Measurements from ENCODE around the gene POU2AF1.

The POU2AF1 gene

DNA sequence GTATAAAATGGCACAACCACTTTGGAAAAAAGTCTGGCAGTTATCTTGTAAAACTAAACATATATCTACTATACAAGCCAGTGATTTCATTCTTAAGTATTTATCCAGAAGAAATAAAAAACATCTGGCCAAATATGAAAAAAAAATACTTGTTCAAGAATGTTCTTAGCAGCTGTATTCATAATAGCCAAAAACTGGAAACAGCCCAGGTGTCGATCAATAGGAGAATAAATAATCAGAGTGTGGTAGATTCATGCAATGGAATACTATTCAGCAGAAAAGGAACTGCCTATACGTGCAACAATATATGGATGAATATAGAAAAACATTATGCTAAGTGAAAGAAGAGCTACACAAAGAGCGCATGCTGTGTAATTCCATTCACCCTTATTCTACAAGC lies 36.7 kb downstream of the POU2AF1 start:
- Histone ChIP-seq H3K4ac (ENCODE audit: low read depth, low read length) (no peak overlapping the region), H3K36me3 (ENCODE audit: control insufficient read depth, insufficient read depth, low read length) (no peaks in the 10 kb centered on the region), H3K4me1 (ENCODE audit: control insufficient read depth, low read depth, low read length) (no peaks in the 10 kb centered on the region), H3K18ac (ENCODE audit: low read length) (no peak overlapping the region), H4K5ac (ENCODE audit: low read length) (no peak overlapping the region), H2BK5ac (ENCODE audit: low read length) (no peak overlapping the region), H3K4me2 (ENCODE audit: low read length) (no peak overlapping the region), H3K27me3 (ENCODE audit: insufficient read depth, low read length, poor library complexity) (no peaks in the 10 kb centered on the region), H4K8ac (ENCODE audit: low read depth, low read length) (no peak overlapping the region), H2AK5ac (ENCODE audit: low read length) (no peak overlapping the region), H3K79me1 (ENCODE audit: low read length) (no peaks in the 10 kb centered on the region), H3K79me2 (ENCODE audit: control insufficient read depth, insufficient read depth, low read length) (no peaks in the 10 kb centered on the region), H3K4me3 (ENCODE audit: low read length) (no peak overlapping the region), H3K23ac (ENCODE audit: low read length) (no peak overlapping the region), H2BK120ac (ENCODE audit: low read depth, low read length) (no peak overlapping the region), H2BK15ac (replicated peaks; ENCODE audit: low read depth) (no peak overlapping the region), H3K9ac (ENCODE audit: low read length) (no peak overlapping the region), H3K27ac (ENCODE audit: low read depth, low read length) (no peak overlapping the region), H3K56ac (ENCODE audit: low read length) (no peak overlapping the region)
- WGBS (ENCODE audit: extremely low coverage, insufficient coverage, low lambda C conversion rate): no CpG with 5 or more reads among the region's 3 CpGs
- DNase-seq: no peak

DNA sequence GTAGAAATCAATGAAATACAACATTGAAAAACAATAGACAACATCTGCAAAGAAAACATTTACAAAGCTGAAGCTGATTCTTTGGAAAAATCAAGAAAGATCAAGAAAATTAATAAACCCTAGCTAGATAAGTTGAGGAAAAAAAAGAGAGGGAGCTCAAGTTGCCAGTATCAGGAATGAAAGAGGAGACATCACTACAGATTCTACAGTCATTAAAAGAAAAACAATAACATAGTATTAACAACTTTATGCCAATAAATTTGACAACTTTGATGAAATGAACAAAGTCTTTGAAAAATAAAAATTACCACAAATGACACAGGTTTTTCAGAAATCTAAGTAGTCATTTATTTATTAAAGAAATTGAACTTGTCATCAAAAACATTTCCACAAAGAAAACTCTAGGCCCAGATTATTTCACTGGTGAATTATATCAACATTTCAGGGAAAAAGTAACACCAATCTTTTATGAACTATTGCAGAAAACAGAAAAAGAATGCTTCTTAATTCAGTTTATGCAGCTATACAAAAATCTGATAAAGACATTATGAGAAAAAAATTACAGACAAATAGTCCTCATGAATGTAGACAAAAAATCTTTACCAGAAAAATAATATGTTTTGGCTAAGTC lies 39.2 kb downstream of the POU2AF1 start:
- no peaks in the 10 kb centered on the region for H3K79me2 ChIP-seq (ENCODE audit: control insufficient read depth, insufficient read depth, low read length)
- no peak overlapping the region for H4K8ac ChIP-seq (ENCODE audit: low read depth, low read length)
- H3K23ac ChIP-seq (ENCODE audit: low read length): no peak overlapping the region
- H2AK5ac ChIP-seq (ENCODE audit: low read length): no peak overlapping the region
- H3K56ac ChIP-seq (ENCODE audit: low read length): no peak overlapping the region
- no peak overlapping the region for H3K9ac ChIP-seq (ENCODE audit: low read length)
- no peak overlapping the region for H2BK120ac ChIP-seq (ENCODE audit: low read depth, low read length)
- no peak overlapping the region for H2BK15ac ChIP-seq (replicated peaks; ENCODE audit: low read depth)
- no peak overlapping the region for H4K5ac ChIP-seq (ENCODE audit: low read length)
- H3K27me3 ChIP-seq (ENCODE audit: insufficient read depth, low read length, poor library complexity): no peaks in the 10 kb centered on the region
- no peak overlapping the region for H2BK5ac ChIP-seq (ENCODE audit: low read length)
- H3K36me3 ChIP-seq (ENCODE audit: control insufficient read depth, insufficient read depth, low read length): no peaks in the 10 kb centered on the region
- no peak overlapping the region for H3K27ac ChIP-seq (ENCODE audit: low read depth, low read length)
- DNase-seq: no peak
- no peak overlapping the region for H3K4ac ChIP-seq (ENCODE audit: low read depth, low read length)
- H3K4me1 ChIP-seq (ENCODE audit: control insufficient read depth, low read depth, low read length): peaks cover 8% of the 10 kb centered on the region
- H3K4me2 ChIP-seq (ENCODE audit: low read length): no peak overlapping the region
- no peak overlapping the region for H3K4me3 ChIP-seq (ENCODE audit: low read length)
- no peaks in the 10 kb centered on the region for H3K79me1 ChIP-seq (ENCODE audit: low read length)
- H3K18ac ChIP-seq (ENCODE audit: low read length): no peak overlapping the region

DNA sequence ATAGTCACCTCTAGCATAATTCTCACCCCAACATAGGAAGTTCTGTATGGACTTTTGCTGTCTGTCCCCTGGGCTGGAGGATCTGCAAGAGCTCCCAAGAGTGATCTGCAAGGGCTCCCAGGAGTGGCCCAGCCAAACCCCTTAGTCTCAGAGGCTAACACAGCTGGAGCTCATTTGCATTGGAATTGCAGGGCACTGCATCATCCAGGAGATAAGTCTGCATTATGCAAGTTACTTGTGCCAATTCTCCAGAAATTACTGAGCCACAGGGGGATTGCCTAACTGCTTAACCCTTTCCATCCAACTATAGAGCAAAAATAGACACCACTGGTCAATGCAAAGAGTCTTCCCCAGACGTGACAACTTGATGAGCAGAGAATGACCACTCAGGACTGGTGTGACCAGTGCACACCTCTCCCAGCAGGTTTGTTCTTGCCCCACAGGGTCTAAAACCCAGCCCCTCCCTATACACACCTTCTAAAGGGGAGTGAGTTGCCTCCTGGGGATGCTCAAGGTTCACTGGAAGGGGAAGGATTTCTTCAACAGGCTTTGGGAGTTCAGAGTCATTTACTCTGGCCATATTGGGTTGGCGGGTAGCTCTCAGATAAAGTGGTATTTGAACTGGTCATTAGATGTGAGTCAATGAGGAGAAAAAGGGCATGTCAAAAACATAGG lies 42.4 kb downstream of the POU2AF1 start:
- DNase-seq: peak; percentile 77
- no CpG with 5 or more reads among the region's 2 CpGs for WGBS (ENCODE audit: extremely low coverage, insufficient coverage, low lambda C conversion rate)
- H4K5ac ChIP-seq (ENCODE audit: low read length): no peak overlapping the region

DNA sequence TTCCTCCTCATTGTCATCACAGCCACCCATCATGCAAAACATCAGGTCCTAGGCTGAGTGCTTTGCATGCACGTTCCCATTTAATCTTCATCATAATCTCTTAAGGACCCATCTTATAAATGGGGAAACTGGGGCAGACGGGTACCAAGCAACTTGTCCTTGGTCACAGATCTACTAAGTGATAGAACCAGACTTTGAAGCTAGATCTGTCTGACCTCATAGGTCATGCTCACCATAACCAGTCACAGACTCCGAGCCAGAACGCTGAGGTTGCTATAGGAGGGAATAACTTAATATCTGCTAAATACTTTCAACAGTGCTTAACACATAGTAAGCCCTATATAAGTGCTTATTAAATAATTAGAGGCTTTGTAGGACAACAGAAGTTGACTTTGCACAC lies 43.0 kb downstream of the POU2AF1 start:
- H2BK15ac ChIP-seq (replicated peaks; ENCODE audit: low read depth): no peak overlapping the region
- no peak overlapping the region for H2BK5ac ChIP-seq (ENCODE audit: low read length)
- H3K18ac ChIP-seq (ENCODE audit: low read length): no peak overlapping the region
- no peak overlapping the region for H3K27ac ChIP-seq (ENCODE audit: low read depth, low read length)
- no peak overlapping the region for H3K9ac ChIP-seq (ENCODE audit: low read length)
- no peaks in the 10 kb centered on the region for H3K79me2 ChIP-seq (ENCODE audit: control insufficient read depth, insufficient read depth, low read length)
- no peak overlapping the region for H3K4me2 ChIP-seq (ENCODE audit: low read length)
- no peaks in the 10 kb centered on the region for H3K79me1 ChIP-seq (ENCODE audit: low read length)
- H3K56ac ChIP-seq (ENCODE audit: low read length): no peak overlapping the region
- no peak overlapping the region for H3K4me3 ChIP-seq (ENCODE audit: low read length)
- H3K36me3 ChIP-seq (ENCODE audit: control insufficient read depth, insufficient read depth, low read length): no peaks in the 10 kb centered on the region
- H3K23ac ChIP-seq (ENCODE audit: low read length): no peak overlapping the region
- no peaks in the 10 kb centered on the region for H3K27me3 ChIP-seq (ENCODE audit: insufficient read depth, low read length, poor library complexity)
- no peak for DNase-seq
- no CpG with 5 or more reads among the region's 4 CpGs for WGBS (ENCODE audit: extremely low coverage, insufficient coverage, low lambda C conversion rate)
- no peak overlapping the region for H2BK120ac ChIP-seq (ENCODE audit: low read depth, low read length)
- H3K4me1 ChIP-seq (ENCODE audit: control insufficient read depth, low read depth, low read length): peaks cover 10% of the 10 kb centered on the region
- H3K4ac ChIP-seq (ENCODE audit: low read depth, low read length): no peak overlapping the region
- H4K5ac ChIP-seq (ENCODE audit: low read length): no peak overlapping the region
- H2AK5ac ChIP-seq (ENCODE audit: low read length): no peak overlapping the region
- no peak overlapping the region for H4K8ac ChIP-seq (ENCODE audit: low read depth, low read length)

More for the DNA sequence above, 42.4 kb downstream of the POU2AF1 start:
- no peak overlapping the region for H3K27ac ChIP-seq (ENCODE audit: low read depth, low read length)
- H3K23ac ChIP-seq (ENCODE audit: low read length): no peak overlapping the region
- H3K79me1 ChIP-seq (ENCODE audit: low read length): no peaks in the 10 kb centered on the region
- no peak overlapping the region for H2BK120ac ChIP-seq (ENCODE audit: low read depth, low read length)
- H4K8ac ChIP-seq (ENCODE audit: low read depth, low read length): no peak overlapping the region
- no peak overlapping the region for H3K4ac ChIP-seq (ENCODE audit: low read depth, low read length)
- H3K79me2 ChIP-seq (ENCODE audit: control insufficient read depth, insufficient read depth, low read length): no peaks in the 10 kb centered on the region
- H3K18ac ChIP-seq (ENCODE audit: low read length): no peak overlapping the region
- no peaks in the 10 kb centered on the region for H3K36me3 ChIP-seq (ENCODE audit: control insufficient read depth, insufficient read depth, low read length)
- H3K56ac ChIP-seq (ENCODE audit: low read length): no peak overlapping the region
- H2BK15ac ChIP-seq (replicated peaks; ENCODE audit: low read depth): no peak overlapping the region
- no peak overlapping the region for H3K4me2 ChIP-seq (ENCODE audit: low read length)
- no peak overlapping the region for H2AK5ac ChIP-seq (ENCODE audit: low read length)
- no peak overlapping the region for H3K4me3 ChIP-seq (ENCODE audit: low read length)
- H3K9ac ChIP-seq (ENCODE audit: low read length): no peak overlapping the region
- no peak overlapping the region for H2BK5ac ChIP-seq (ENCODE audit: low read length)
- peaks cover 10% of the 10 kb centered on the region for H3K4me1 ChIP-seq (ENCODE audit: control insufficient read depth, low read depth, low read length)
- H3K27me3 ChIP-seq (ENCODE audit: insufficient read depth, low read length, poor library complexity): no peaks in the 10 kb centered on the region

DNA sequence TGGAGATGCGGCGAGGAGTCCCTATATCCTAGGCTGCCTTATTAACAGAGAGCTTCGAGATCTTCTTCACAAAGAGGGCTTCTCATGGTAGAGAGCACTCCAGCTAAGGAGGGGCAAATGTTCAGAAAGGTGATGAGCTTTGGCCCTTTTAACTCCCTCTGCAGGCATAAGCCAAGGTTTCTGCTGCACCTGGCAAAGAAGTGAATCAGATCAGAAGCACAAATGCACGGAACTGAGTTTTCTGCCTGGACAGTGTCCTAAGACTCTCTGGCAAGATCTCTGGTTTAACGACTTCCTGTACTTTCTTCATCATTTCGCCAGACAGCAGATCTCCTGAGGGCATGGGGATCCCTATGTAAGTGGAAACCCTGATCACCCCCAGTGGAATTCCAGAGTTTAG lies 43.5 kb downstream of the POU2AF1 start:
- Histone ChIP-seq H2BK15ac (replicated peaks; ENCODE audit: low read depth) (no peak overlapping the region), H3K4me2 (ENCODE audit: low read length) (no peak overlapping the region), H3K36me3 (ENCODE audit: control insufficient read depth, insufficient read depth, low read length) (no peaks in the 10 kb centered on the region), H3K4ac (ENCODE audit: low read depth, low read length) (no peak overlapping the region), H4K5ac (ENCODE audit: low read length) (no peak overlapping the region), H3K18ac (ENCODE audit: low read length) (no peak overlapping the region), H3K56ac (ENCODE audit: low read length) (no peak overlapping the region), H3K4me3 (ENCODE audit: low read length) (no peak overlapping the region), H2BK5ac (ENCODE audit: low read length) (no peak overlapping the region), H3K79me2 (ENCODE audit: control insufficient read depth, insufficient read depth, low read length) (no peaks in the 10 kb centered on the region), H2BK120ac (ENCODE audit: low read depth, low read length) (no peak overlapping the region), H3K79me1 (ENCODE audit: low read length) (no peaks in the 10 kb centered on the region), H3K4me1 (ENCODE audit: control insufficient read depth, low read depth, low read length) (peaks cover 10% of the 10 kb centered on the region), H3K27ac (ENCODE audit: low read depth, low read length) (no peak overlapping the region), H4K8ac (ENCODE audit: low read depth, low read length) (no peak overlapping the region), H3K23ac (ENCODE audit: low read length) (no peak overlapping the region), H3K9ac (ENCODE audit: low read length) (no peak overlapping the region), H2AK5ac (ENCODE audit: low read length) (no peak overlapping the region), H3K27me3 (ENCODE audit: insufficient read depth, low read length, poor library complexity) (no peaks in the 10 kb centered on the region)
- DNase-seq: no peak
- no CpG with 5 or more reads among the region's 6 CpGs for WGBS (ENCODE audit: extremely low coverage, insufficient coverage, low lambda C conversion rate)
